Thyroid gland (tissue), 4 donors: ENCODE data around the gene ATF1.

Experiments
- POLR2A ChIP-seq, 2 donors: fragments of 450-650 bp; IDR thresholded peaks; one replicate each; pipeline ENCODE4 v1.6.1; 2017; ENCODE audit warnings: antibody characterized with exemption in 2 of 2, mild to moderate bottlenecking in 2 of 2, moderate library complexity in 1 of 2
- TF ChIP-seq, protein P1 (sequence below), 6 experiments: fragments of 200-600 bp in 3 of 6; fragments of 450-650 bp in 3 of 6; sonication (generic) in 3 of 6; IDR thresholded peaks; one replicate each; pipeline ENCODE4 v1.5.1; 2016 to 2019; ENCODE audit warnings: antibody characterized with exemption in 6 of 6, mild to moderate bottlenecking in 2 of 6, inconsistent platforms in 1 of 6, moderate library complexity in 1 of 6

DNA sequence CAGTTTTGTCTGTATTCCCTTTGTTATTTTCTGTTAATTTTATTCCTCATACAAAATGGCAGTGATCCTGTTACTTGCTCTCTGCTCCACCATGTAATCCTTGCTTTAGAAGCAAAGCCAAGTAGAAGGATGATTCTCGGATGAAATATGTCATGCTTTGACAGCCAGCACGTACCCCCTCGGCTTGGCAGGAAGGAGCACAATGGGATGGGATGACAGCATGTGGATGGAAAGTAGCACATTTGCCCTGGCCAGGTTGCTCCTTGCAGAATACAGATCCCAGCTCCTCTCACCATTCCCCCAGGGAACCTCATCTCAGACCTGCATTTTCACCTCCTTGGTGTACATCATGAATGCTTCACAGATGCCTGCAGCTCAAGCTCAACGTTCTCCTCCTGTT, 35.1 kb upstream of the ATF1 start:
- TF ChIP-seq, protein P1, sequence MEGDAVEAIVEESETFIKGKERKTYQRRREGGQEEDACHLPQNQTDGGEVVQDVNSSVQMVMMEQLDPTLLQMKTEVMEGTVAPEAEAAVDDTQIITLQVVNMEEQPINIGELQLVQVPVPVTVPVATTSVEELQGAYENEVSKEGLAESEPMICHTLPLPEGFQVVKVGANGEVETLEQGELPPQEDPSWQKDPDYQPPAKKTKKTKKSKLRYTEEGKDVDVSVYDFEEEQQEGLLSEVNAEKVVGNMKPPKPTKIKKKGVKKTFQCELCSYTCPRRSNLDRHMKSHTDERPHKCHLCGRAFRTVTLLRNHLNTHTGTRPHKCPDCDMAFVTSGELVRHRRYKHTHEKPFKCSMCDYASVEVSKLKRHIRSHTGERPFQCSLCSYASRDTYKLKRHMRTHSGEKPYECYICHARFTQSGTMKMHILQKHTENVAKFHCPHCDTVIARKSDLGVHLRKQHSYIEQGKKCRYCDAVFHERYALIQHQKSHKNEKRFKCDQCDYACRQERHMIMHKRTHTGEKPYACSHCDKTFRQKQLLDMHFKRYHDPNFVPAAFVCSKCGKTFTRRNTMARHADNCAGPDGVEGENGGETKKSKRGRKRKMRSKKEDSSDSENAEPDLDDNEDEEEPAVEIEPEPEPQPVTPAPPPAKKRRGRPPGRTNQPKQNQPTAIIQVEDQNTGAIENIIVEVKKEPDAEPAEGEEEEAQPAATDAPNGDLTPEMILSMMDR (IDR thresholded peaks at IDR 0.05): no peak
- no peak for TF ChIP-seq POLR2A (IDR thresholded peaks at IDR 0.05)
